HG03139 (cell line): ENCODE measurements around the gene ARHGAP6.

ENCODE experiments used
- ATAC-seq: cut with Tn5 transposase; IDR thresholded peaks from one replicate; pipeline ENCODE4 v1.9.1; 2021; ENCODE audit not compliant: unreplicated experiment

The ARHGAP6 gene

DNA sequence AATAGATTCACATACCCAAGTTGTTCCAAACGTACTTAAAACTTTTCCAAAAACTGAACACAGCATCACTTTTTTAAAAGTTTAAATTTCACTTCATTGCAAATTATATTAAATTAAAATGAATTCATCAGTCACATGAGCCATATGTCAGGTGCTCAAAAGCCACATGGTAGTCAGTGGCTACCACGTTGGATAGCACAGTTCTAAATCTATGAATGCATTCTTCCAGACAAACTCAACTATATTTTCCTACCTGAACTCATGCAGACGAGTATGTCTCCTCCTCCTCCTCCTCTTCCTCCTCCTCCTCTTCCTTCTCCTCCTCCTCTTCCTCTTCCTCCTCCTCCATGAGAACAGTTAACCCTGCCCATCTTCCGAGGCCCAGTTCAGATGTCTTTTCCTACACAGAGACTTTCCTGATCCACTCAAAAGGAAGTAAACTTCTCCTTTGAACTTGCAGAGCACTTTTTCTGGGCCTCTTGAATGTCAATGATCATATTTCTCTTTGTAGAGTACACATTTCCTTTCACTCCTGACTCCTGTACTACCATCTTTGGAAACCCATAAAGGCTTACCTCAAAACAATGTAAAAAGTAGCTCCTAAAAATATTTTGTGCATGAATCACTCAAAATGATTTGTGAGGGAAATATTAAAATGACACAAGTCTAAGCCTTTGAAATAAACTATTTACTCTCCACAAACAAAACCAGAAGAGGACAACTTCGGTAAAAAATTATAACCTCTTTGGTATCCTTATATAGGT, 199.9 kb downstream of the ARHGAP6 start:
- no peak for ATAC-seq

DNA sequence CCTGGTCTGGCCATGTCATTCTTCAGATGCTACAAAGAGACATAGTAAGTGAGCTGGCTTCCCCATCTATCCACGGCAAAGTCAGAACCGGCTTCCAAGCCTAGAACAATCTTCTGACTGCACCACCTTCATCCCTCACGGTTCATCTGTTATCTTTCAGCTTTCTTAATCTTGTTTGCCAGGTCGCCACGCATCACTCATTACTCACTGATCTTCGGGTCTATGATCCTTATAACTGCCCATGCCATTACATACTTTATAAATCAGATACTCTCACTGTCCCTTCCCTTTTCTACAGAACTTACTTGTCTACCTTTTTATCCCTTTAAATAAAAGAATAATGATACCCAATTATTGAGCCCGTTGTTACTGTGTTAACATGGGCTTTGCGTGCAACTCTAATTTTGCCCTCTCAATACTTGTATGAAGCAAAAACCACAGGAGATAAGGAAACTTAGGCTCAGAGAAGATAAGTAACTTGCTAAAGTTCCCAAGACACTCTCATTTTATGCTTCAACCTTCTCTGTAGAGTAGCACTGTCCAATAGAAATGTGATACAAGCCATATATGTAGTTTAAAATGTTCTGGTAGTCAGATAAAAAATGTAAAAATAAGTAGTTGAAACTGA, 200.8 kb downstream of the ARHGAP6 start:
- no peak for ATAC-seq

DNA sequence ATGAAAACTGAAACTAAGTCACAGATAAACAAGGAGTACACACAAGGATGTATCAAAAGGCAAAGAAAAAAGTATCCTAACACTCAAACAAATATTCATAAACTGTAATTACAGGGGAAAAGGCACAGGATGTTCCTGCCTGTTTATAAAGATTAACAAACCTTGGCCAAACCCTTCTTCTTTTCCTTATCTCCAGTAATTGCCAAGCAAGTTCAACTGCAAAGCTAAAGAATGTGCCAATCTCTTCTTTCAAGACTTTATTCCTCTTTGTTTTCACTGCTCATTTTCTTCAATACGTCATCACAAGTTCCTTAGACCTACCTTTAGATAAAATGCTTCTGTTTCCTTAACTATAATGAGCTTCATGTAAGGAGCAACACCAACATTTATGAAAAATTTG, 201.3 kb downstream of the ARHGAP6 start:
- no peak for ATAC-seq

DNA sequence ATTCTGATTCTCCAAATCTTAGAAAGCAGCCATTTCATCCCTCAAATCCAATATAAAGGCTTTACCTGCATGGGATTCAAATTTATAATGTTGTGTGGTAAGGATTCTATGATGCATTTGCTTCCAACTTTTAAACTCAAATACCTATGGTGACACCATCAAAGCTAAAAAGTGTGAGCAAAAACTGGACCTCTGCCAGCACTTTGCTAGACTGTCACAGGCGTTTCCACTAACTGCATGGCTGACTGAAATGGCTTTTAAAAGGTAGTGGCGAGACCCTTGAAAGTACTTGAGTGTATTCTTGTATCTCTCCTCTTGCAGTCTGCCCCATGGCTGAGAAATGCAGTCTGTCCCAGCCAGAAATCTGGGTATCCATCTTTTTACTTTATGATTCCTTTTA, 203.1 kb downstream of the ARHGAP6 start:
- no peak for ATAC-seq

GRCh38 chrX:11462136-11462535, 203.6 kb downstream of the ARHGAP6 start:
- ATAC-seq = no peak

DNA sequence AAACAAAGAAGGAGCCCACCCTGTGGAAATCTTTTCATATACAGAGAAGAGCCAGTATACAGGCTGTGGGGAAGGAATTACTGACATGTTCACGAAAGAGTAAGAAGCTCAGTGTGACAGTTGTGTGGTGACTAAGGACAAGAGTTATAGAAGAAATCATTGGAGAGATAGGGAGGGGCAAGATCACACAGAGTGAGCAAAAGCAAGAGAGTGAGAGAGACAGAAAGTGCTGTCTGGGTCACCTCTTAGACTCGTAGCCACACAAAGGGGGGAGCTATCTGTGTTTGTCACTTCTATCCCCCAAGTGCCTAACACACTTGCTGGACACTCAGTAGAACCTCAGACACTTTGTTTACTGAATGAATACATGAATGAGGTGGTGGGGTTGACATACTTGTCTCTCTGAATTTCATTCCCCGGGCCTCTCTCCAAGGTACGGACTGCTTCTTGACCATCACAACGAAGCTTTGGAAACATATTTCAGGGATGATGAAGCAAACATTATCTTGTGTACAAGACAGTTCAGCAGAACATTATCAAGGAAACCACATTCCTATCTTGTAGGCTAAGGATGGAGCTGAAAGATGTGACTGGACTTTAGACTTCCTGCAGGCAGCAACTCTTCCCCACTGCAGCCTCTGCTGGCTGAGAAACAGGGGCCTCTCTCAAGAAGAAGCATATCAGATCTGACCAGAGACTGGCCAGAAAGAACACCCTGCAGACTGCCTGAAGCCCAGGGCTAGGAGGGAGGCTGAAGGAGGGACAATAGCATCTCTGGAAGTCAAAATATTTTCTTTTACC, 204.3 kb downstream of the ARHGAP6 start:
- no peak for ATAC-seq

DNA sequence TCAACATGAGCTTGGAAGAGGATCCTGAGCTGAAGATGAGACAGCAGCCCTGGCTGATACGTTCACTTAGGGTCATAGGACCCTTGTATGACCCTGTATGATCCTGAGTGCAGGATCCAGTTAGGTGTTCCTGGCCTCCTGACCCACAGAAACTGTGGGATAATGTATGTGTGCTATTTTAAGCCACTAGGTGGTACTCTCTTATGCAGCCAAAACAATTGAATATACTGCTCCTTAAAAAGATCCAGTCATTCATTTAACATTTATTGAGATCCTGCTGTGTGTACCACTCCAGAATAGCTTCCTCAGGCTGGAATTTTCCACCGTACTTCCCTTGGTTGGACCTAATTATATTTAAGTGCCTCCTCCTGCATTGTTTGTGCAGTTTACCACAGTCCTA, 205.4 kb downstream of the ARHGAP6 start:
- no peak for ATAC-seq

- ATAC-seq = no peak
Observed at GRCh38 chrX:11458170-11458569, 207.6 kb downstream of the ARHGAP6 start.

DNA sequence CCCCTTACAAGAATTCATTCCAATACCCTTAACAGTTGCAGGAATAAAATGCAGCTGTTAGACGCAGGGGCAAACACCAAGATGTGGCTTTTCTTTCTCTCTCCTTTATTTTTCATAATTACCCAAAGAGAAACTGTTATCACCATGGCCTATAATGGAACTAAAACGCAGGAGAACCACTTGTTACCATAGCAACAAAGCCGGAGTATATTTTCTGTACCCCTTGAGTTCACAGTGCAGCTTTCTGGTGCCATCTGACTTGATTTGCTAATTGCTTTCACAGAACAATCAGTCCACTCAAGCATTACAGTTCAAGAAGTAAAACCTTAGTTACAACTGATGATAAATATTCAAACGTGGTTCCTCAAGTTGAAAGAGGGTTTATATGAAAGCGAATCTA, 214.6 kb downstream of the ARHGAP6 start:
- no peak for ATAC-seq

GRCh38 chrX:11450354-11450753, 215.4 kb downstream of the ARHGAP6 start:
- ATAC-seq = no peak

DNA sequence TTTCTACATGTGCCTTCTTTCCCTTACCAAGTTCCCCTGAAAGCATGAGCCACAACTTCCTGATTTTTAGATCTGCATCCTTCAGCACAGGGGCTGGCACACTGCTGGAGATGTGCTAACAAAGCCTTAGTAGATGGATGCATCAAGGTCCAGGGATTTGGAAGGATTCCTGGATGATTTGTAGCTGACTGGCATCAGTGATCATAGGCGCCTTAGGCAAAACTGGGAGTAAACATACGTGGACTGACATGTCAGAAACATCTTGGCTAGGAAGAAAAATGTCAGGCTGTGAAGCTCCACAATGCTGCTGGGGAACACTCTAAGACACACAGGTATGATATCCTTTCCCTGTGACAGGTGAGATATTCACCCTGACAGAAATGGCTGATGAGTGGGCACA, 216.1 kb downstream of the ARHGAP6 start:
- ATAC-seq = no peak

DNA sequence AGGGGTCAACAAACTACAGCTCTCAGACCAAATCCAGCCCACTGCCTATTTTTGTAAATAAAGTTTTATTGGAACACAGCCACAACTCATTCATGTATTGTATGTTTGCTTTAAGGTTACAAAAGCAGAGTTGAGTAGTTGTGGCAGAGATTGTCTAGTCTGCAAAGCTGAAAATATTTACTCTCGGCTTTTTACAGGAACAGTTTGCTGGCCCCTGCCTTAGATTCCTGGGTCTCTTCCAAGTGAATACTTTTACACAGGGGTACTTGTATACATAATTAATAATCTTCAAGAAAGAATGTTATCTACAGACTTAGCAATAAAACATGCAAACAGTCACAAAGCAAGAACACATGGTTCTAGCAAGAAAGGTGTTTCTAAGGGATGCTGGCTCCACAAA, 218.3 kb downstream of the ARHGAP6 start:
- ATAC-seq = no peak

GRCh38 chrX:11446949-11447348, 218.8 kb downstream of the ARHGAP6 start:
- no peak for ATAC-seq

DNA sequence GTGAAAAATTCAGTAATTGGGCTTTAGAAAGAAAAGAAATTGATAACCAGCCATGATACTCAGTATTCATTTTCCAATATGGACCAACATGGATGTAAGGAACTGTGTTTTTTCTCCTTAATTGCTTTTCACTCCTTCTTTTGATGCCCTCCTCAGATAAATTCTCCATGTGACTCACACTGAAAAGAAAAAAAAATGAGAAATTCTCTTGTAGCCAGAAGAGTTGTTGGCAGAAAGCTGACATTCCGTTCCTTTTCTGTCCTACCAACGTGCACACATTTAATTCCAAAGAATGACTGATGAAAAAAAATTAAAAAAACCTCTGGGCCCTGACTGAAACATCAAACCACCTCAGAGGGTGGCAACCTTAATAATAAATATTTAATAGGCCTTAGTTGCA, 219.4 kb downstream of the ARHGAP6 start:
- ATAC-seq = no peak

DNA sequence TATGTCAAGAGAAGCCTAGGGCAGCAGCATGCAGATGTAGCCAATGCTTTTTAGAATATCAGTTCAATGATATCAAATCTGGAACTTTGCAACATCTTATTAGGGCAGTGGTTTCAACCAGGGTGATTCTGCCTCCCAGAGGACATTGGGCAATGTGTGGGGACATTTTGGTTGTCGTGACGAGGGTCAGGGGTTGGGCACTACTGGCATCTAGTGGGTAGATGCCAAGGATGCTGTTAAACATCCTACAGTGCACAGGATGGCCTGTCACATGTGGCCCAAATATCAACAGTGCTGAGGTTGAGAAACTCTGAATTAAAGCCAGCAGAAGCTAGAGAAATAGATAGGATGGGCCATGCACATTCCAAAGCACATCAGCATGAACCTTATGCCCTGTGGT, 220.2 kb downstream of the ARHGAP6 start:
- no peak for ATAC-seq

GRCh38 chrX:11444052-11444451, 221.7 kb downstream of the ARHGAP6 start:
- ATAC-seq = no peak

- no peak for ATAC-seq
Observed at GRCh38 chrX:11439846-11440245, 225.9 kb downstream of the ARHGAP6 start.

- ATAC-seq = no peak
Observed at GRCh38 chrX:11438767-11439166, 227.0 kb downstream of the ARHGAP6 start.

GRCh38 chrX:11438380-11438723, 227.4 kb downstream of the ARHGAP6 start:
- no peak for ATAC-seq

- ATAC-seq = no peak
Observed at GRCh38 chrX:11437642-11438379, 227.9 kb downstream of the ARHGAP6 start.

GRCh38 chrX:11435568-11435967, 230.2 kb downstream of the ARHGAP6 start:
- no peak for ATAC-seq
